ENCODE results near the gene ZFHX3.

The ZFHX3 gene

GRCh38 chr16:72961863-72962262 lies 86.1 kb downstream of the ZFHX3 start:
- no peaks in the 10 kb centered on the region for H3K36me3 Mint-ChIP-seq
- no peak overlapping the region for H3K27ac Mint-ChIP-seq

GRCh38 chr16:72961115-72961832 lies 86.7 kb downstream of the ZFHX3 start:
- Mint-ChIP-seq H3K9me3 (ENCODE audit: low read depth) (no peaks in the 10 kb centered on the region), H3K27me3 (no peaks in the 10 kb centered on the region), H3K4me3 (no peak overlapping the region), H3K27ac (no peak overlapping the region), H3K36me3 (no peaks in the 10 kb centered on the region), H3K4me1 (ENCODE audit: low read depth) (no peaks in the 10 kb centered on the region)

More at GRCh38 chr16:72961863-72962262, 86.1 kb downstream of the ZFHX3 start:
- Mint-ChIP-seq H3K9me3 (ENCODE audit: low read depth) (no peaks in the 10 kb centered on the region), H3K27me3 (no peaks in the 10 kb centered on the region), H3K4me3 (no peak overlapping the region), H3K4me1 (ENCODE audit: low read depth) (no peaks in the 10 kb centered on the region)

GRCh38 chr16:72960101-72960500 lies 87.8 kb downstream of the ZFHX3 start:
- no peak overlapping the region for H3K4me3 Mint-ChIP-seq
- H3K27me3 Mint-ChIP-seq: no peaks in the 10 kb centered on the region
- no peak overlapping the region for H3K27ac Mint-ChIP-seq
- H3K9me3 Mint-ChIP-seq (ENCODE audit: low read depth): no peaks in the 10 kb centered on the region
- H3K36me3 Mint-ChIP-seq: no peaks in the 10 kb centered on the region
- no peaks in the 10 kb centered on the region for H3K4me1 Mint-ChIP-seq (ENCODE audit: low read depth)

GRCh38 chr16:72959301-72959996 lies 88.5 kb downstream of the ZFHX3 start:
- no peaks in the 10 kb centered on the region for H3K36me3 Mint-ChIP-seq
- H3K27me3 Mint-ChIP-seq: no peaks in the 10 kb centered on the region
- H3K4me3 Mint-ChIP-seq: no peak overlapping the region
- H3K4me1 Mint-ChIP-seq (ENCODE audit: low read depth): no peaks in the 10 kb centered on the region
- no peaks in the 10 kb centered on the region for H3K9me3 Mint-ChIP-seq (ENCODE audit: low read depth)
- H3K27ac Mint-ChIP-seq: no peak overlapping the region

GRCh38 chr16:72958522-72959076 lies 89.3 kb downstream of the ZFHX3 start:
- H3K9me3 Mint-ChIP-seq (ENCODE audit: low read depth): no peaks in the 10 kb centered on the region
- no peaks in the 10 kb centered on the region for H3K36me3 Mint-ChIP-seq
- H3K27me3 Mint-ChIP-seq: no peaks in the 10 kb centered on the region
- no peak overlapping the region for H3K27ac Mint-ChIP-seq
- no peak overlapping the region for H3K4me3 Mint-ChIP-seq
- H3K4me1 Mint-ChIP-seq (ENCODE audit: low read depth): no peaks in the 10 kb centered on the region

GRCh38 chr16:72957303-72958277 lies 90.3 kb downstream of the ZFHX3 start:
- Mint-ChIP-seq H3K4me3 (no peak overlapping the region), H3K9me3 (ENCODE audit: low read depth) (no peaks in the 10 kb centered on the region), H3K27me3 (no peaks in the 10 kb centered on the region), H3K27ac (no peak overlapping the region), H3K4me1 (ENCODE audit: low read depth) (no peaks in the 10 kb centered on the region), H3K36me3 (no peaks in the 10 kb centered on the region)

- Mint-ChIP-seq H3K4me3 (no peak overlapping the region), H3K9me3 (ENCODE audit: low read depth) (no peaks in the 10 kb centered on the region), H3K27ac (no peak overlapping the region), H3K4me1 (ENCODE audit: low read depth) (no peaks in the 10 kb centered on the region), H3K36me3 (no peaks in the 10 kb centered on the region), H3K27me3 (no peaks in the 10 kb centered on the region)
These were observed 91.5 kb downstream of the ZFHX3 start for GRCh38 chr16:72956124-72957064.

GRCh38 chr16:72952811-72953271 lies 95.1 kb downstream of the ZFHX3 start:
- Mint-ChIP-seq H3K4me3 (no peak overlapping the region), H3K36me3 (no peaks in the 10 kb centered on the region), H3K27ac (no peak overlapping the region), H3K4me1 (ENCODE audit: low read depth) (no peaks in the 10 kb centered on the region), H3K27me3 (no peaks in the 10 kb centered on the region), H3K9me3 (ENCODE audit: low read depth) (no peaks in the 10 kb centered on the region)

GRCh38 chr16:72952404-72952803 lies 95.5 kb downstream of the ZFHX3 start:
- no peak overlapping the region for H3K4me3 Mint-ChIP-seq
- no peaks in the 10 kb centered on the region for H3K4me1 Mint-ChIP-seq (ENCODE audit: low read depth)
- H3K27me3 Mint-ChIP-seq: no peaks in the 10 kb centered on the region
- no peak overlapping the region for H3K27ac Mint-ChIP-seq
- no peaks in the 10 kb centered on the region for H3K36me3 Mint-ChIP-seq
- no peaks in the 10 kb centered on the region for H3K9me3 Mint-ChIP-seq (ENCODE audit: low read depth)

GRCh38 chr16:72951916-72952315 lies 96.0 kb downstream of the ZFHX3 start:
- H3K27me3 Mint-ChIP-seq: no peaks in the 10 kb centered on the region
- H3K9me3 Mint-ChIP-seq (ENCODE audit: low read depth): no peaks in the 10 kb centered on the region
- no peak overlapping the region for H3K27ac Mint-ChIP-seq

GRCh38 chr16:72950669-72951068 lies 97.3 kb downstream of the ZFHX3 start:
- no peaks in the 10 kb centered on the region for H3K4me1 Mint-ChIP-seq (ENCODE audit: low read depth)
- H3K9me3 Mint-ChIP-seq (ENCODE audit: low read depth): no peaks in the 10 kb centered on the region
- no peak overlapping the region for H3K4me3 Mint-ChIP-seq
- H3K27ac Mint-ChIP-seq: no peak overlapping the region
- no peaks in the 10 kb centered on the region for H3K36me3 Mint-ChIP-seq
- H3K27me3 Mint-ChIP-seq: no peaks in the 10 kb centered on the region

More at GRCh38 chr16:72951916-72952315, 96.0 kb downstream of the ZFHX3 start:
- Mint-ChIP-seq H3K36me3 (no peaks in the 10 kb centered on the region), H3K4me3 (no peak overlapping the region), H3K4me1 (ENCODE audit: low read depth) (no peaks in the 10 kb centered on the region)

GRCh38 chr16:72948238-72948829 lies 99.6 kb downstream of the ZFHX3 start:
- no peaks in the 10 kb centered on the region for H3K27me3 Mint-ChIP-seq
- H3K9me3 Mint-ChIP-seq (ENCODE audit: low read depth): no peaks in the 10 kb centered on the region
- no peak overlapping the region for H3K27ac Mint-ChIP-seq
- no peaks in the 10 kb centered on the region for H3K4me1 Mint-ChIP-seq (ENCODE audit: low read depth)
- H3K36me3 Mint-ChIP-seq: no peaks in the 10 kb centered on the region
- H3K4me3 Mint-ChIP-seq: no peak overlapping the region

- H3K27ac Mint-ChIP-seq: no peak overlapping the region
- no peaks in the 10 kb centered on the region for H3K9me3 Mint-ChIP-seq (ENCODE audit: low read depth)
- H3K4me3 Mint-ChIP-seq: no peak overlapping the region
- no peaks in the 10 kb centered on the region for H3K27me3 Mint-ChIP-seq
- no peaks in the 10 kb centered on the region for H3K4me1 Mint-ChIP-seq (ENCODE audit: low read depth)
- H3K36me3 Mint-ChIP-seq: no peaks in the 10 kb centered on the region
These were observed 100.3 kb downstream of the ZFHX3 start for GRCh38 chr16:72947379-72948237.

All from activated naive CD8-positive, alpha-beta T cell (primary cell).